Measurements from ENCODE around the gene CRYBA2. TPM values are rescaled to one million over a fixed set of nuclear protein-coding genes. Genes with fewer than 3 reads are reported as not detected.

Gene CRYBA2
- total and polyA plus RNA-seq, 9 of the 15 experiments (the other 6 are each of a cell fraction or from before 2014, with no cell fraction given), result 0.11 to 1.8 (median 0.62) TPM; not detected in 5

DNA sequence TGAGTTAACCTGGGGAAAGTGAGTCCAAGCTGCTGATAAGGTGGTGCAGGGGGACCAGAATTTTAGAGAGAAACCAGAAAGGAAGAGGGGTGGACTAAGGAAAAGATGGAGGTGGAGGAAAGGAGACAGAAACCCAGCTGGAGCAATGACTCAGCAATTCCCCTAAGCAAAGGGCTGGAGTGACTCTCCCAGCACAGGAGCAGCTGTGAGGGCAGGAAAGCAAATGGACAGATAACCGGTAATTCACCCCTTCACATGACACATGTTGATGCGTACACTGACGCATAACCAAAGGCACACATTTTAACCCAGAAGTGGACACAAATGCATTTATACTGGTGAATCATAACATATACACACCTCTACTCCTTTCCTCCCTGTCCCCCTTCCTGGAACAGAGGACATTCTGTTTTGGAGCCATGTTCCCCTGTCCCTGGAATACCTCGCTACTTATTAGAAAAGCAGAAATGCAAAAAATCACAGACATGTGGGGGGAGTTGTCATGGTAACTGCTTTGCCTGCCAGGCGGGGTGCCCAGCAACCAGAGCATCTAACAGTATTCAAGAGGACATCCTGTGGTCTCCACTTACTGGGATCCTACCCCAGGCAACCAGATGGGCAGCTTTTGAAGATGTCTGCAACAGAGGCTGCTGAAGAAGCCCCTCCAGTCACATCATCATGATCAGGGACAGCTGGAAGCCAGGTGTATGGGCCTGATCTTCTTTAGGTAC is 29.0 kb downstream of the CRYBA2 start (continued):
- TF ChIP-seq ILF3 (IDR thresholded peaks at IDR 0.05; ENCODE audit: borderline replicate concordance) (no peak), WHSC1 (IDR thresholded peaks at IDR 0.05; ENCODE audit: low read length) (no peak), CBX1 (IDR thresholded peaks at IDR 0.05; ENCODE audit: low read depth) (no peak), CCAR2 (IDR thresholded peaks at IDR 0.05; ENCODE audit: low read depth, low read length) (no peak), NONO (IDR thresholded peaks at IDR 0.05; ENCODE audit: low read depth in 2 of 2, low read length in 1 of 2) (no peak), ZNF311 (CRISPR knock-in tag; IDR thresholded peaks at IDR 0.05) (no peak), ARID3B (CRISPR knock-in tag; IDR thresholded peaks at IDR 0.05; ENCODE audit: borderline replicate concordance) (no peak), PBX2 (CRISPR knock-in tag; IDR thresholded peaks at IDR 0.05; ENCODE audit: low read depth) (no peak), PBX2 (tag; conservative IDR thresholded peaks at IDR 0.05; ENCODE audit: low read depth) (peak; percentile 37; the same call in 1 of the 2 replicates), ZNF778 (CRISPR knock-in tag; IDR thresholded peaks at IDR 0.05) (no peak), RBM25 (IDR thresholded peaks at IDR 0.05; ENCODE audit: low read depth, low read length, severe bottlenecking) (no peak), TEAD4 (IDR thresholded peaks at IDR 0.05; ENCODE audit: low read length) (no peak), TEAD4 (CRISPR knock-in tag; IDR thresholded peaks at IDR 0.05; ENCODE audit: borderline replicate concordance) (no peak), STAT5A (IDR thresholded peaks at IDR 0.05; ENCODE audit: borderline replicate concordance, low read length) (no peak), GTF2E2 (tag; IDR thresholded peaks at IDR 0.05) (no peak), LEF1 (IDR thresholded peaks at IDR 0.05) (no peak), SREBF2 (CRISPR knock-in tag; IDR thresholded peaks at IDR 0.05) (no peak), HDAC1 (IDR thresholded peaks at IDR 0.05) (peak in 1 of 2 experiments; percentile 48; a peak in 2 of 4 replicates), ELF2 (CRISPR knock-in tag; IDR thresholded peaks at IDR 0.05) (no peak), ZNF79 (CRISPR knock-in tag; IDR thresholded peaks at IDR 0.05; ENCODE audit: low read depth) (no peak), NCOA2 (IDR thresholded peaks at IDR 0.05; ENCODE audit: partially characterized antibody in 2 of 2) (no peak), PHB (CRISPR knock-in tag; IDR thresholded peaks at IDR 0.05) (no peak)
- TF ChIP-seq, protein P1, sequence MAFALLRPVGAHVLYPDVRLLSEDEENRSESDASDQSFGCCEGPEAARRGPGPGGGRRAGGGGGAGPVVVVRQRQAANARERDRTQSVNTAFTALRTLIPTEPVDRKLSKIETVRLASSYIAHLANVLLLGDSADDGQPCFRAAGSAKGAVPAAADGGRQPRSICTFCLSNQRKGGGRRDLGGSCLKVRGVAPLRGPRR (CRISPR knock-in tag; IDR thresholded peaks at IDR 0.05), result no peak
- TF ChIP-seq, protein P2, sequence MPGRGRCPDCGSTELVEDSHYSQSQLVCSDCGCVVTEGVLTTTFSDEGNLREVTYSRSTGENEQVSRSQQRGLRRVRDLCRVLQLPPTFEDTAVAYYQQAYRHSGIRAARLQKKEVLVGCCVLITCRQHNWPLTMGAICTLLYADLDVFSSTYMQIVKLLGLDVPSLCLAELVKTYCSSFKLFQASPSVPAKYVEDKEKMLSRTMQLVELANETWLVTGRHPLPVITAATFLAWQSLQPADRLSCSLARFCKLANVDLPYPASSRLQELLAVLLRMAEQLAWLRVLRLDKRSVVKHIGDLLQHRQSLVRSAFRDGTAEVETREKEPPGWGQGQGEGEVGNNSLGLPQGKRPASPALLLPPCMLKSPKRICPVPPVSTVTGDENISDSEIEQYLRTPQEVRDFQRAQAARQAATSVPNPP (IDR thresholded peaks at IDR 0.05; ENCODE audit: borderline replicate concordance, insufficient read depth, insufficient read length), result no peak

Data from K562 (cell line).